ENCODE measurements around the gene LCN1.
A peak's percentile ranks its signal among the peaks of the same experiment; 100 is the strongest.

The LCN1 gene

DNA sequence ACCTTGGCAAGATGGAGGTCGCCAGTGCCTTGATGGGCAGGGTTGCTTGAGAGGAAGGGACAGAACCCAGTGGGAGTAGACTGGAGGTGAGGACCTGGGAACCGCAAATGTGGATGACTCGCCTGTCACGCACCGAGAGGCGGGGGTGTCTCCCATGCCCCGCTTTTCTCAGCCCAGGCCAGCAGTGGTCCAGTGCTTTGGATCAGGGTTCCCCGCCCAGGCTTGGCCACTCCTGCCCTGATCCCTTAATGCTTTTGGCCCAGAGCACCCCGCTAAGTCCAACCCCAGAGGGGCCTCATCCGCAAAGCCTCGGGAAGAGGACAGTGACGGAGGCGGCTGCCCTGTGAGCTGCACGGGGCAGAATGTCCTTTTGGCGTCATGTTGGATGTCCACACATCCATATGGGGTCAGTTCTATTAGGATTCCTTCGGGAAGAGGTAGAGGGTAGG lies 18.3 kb upstream of the LCN1 start:
- Histone ChIP-seq H3K4me3 (ENCODE audit: low read length, poor library complexity, severe bottlenecking) (peak overlapping the region; percentile 74), H3K36me3 (ENCODE audit: insufficient read depth, low read length) (peaks cover 24% of the 10 kb centered on the region; the same call in 1 of the 2 replicates), H3K9ac (ENCODE audit: low read depth, low read length, poor library complexity, severe bottlenecking) (no peak overlapping the region)

DNA sequence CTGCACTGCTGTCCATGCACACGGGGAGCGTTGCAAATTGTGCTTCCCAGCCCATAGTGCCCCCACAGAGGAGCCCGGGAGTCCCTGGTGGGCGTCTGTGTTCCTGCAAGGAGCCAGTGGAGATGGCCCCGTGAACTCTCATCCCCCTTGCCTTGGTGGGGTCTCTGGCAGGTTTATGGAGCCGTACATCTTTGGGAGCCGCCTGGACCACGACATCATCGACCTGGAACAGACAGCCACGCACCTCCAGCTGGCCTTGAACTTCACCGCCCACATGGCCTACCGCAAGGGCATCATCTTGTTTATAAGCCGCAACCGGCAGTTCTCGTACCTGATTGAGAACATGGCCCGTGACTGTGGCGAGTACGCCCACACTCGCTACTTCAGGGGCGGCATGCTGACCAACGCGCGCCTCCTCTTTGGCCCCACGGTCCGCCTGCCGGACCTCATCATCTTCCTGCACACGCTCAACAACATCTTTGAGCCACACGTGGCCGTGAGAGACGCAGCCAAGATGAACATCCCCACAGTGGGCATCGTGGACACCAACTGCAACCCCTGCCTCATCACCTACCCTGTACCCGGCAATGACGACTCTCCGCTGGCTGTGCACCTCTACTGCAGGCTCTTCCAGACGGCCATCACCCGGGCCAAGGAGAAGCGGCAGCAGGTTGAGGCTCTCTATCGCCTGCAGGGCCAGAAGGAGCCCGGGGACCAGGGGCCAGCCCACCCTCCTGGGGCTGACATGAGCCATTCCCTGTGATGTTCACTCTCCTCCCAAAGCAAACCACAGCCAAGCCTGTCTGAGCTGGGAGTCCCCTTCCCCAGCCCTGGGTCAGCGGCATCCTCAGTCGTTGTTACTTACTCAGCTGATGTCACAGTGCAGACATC lies 17.6 kb upstream of the LCN1 start:
- peaks cover 10% of the 10 kb centered on the region for H3K4me1 ChIP-seq (ENCODE audit: insufficient read depth, low read length, poor library complexity, severe bottlenecking)
- H3K4me3 ChIP-seq (ENCODE audit: low read length, poor library complexity, severe bottlenecking), result no peak overlapping the region
- H3K9me3 ChIP-seq (ENCODE audit: insufficient read depth, low read depth, low read length), result no peaks in the 10 kb centered on the region
- peaks cover 24% of the 10 kb centered on the region for H3K79me2 ChIP-seq (ENCODE audit: insufficient read depth, low read length)
- no peak overlapping the region for H3K9ac ChIP-seq (ENCODE audit: low read depth, low read length, poor library complexity, severe bottlenecking)
- TF ChIP-seq, protein P1, sequence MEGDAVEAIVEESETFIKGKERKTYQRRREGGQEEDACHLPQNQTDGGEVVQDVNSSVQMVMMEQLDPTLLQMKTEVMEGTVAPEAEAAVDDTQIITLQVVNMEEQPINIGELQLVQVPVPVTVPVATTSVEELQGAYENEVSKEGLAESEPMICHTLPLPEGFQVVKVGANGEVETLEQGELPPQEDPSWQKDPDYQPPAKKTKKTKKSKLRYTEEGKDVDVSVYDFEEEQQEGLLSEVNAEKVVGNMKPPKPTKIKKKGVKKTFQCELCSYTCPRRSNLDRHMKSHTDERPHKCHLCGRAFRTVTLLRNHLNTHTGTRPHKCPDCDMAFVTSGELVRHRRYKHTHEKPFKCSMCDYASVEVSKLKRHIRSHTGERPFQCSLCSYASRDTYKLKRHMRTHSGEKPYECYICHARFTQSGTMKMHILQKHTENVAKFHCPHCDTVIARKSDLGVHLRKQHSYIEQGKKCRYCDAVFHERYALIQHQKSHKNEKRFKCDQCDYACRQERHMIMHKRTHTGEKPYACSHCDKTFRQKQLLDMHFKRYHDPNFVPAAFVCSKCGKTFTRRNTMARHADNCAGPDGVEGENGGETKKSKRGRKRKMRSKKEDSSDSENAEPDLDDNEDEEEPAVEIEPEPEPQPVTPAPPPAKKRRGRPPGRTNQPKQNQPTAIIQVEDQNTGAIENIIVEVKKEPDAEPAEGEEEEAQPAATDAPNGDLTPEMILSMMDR (conservative IDR thresholded peaks at IDR 0.05; ENCODE audit: low read length), result no peak
- no peak for TF ChIP-seq EZH2phosphoT487 (IDR thresholded peaks at IDR 0.05; ENCODE audit: borderline replicate concordance)
- no peak overlapping the region for H2AFZ ChIP-seq (ENCODE audit: low read length)
- H3K4me2 ChIP-seq (ENCODE audit: low read depth, low read length, poor library complexity, severe bottlenecking), result no peak overlapping the region
- peaks cover 3% of the 10 kb centered on the region for H3K27me3 ChIP-seq (ENCODE audit: insufficient read depth, low read length, poor library complexity, severe bottlenecking)
- H3K9me2 ChIP-seq (replicated peaks; ENCODE audit: low read depth, low read length), result no peaks in the 10 kb centered on the region
- H3K36me3 ChIP-seq (ENCODE audit: insufficient read depth, low read length), result peaks cover 24% of the 10 kb centered on the region; the same call in 1 of the 2 replicates
- peaks cover 34% of the 10 kb centered on the region for H4K20me1 ChIP-seq (ENCODE audit: insufficient read depth, low read length, poor library complexity, severe bottlenecking)
- no peaks in the 10 kb centered on the region for H3F3A ChIP-seq (ENCODE audit: low read depth)

More for the DNA sequence above, 18.3 kb upstream of the LCN1 start:
- no peak overlapping the region for H2AFZ ChIP-seq (ENCODE audit: low read length)
- peaks cover 3% of the 10 kb centered on the region for H3K27me3 ChIP-seq (ENCODE audit: insufficient read depth, low read length, poor library complexity, severe bottlenecking)
- peak overlapping the region; percentile 89 for H3K4me2 ChIP-seq (ENCODE audit: low read depth, low read length, poor library complexity, severe bottlenecking)
- H3F3A ChIP-seq (ENCODE audit: low read depth), result no peaks in the 10 kb centered on the region
- TF ChIP-seq, protein P1 (conservative IDR thresholded peaks at IDR 0.05; ENCODE audit: low read length), result no peak
- TF ChIP-seq EZH2phosphoT487 (IDR thresholded peaks at IDR 0.05; ENCODE audit: borderline replicate concordance), result no peak
- H3K9me3 ChIP-seq (ENCODE audit: insufficient read depth, low read depth, low read length), result no peaks in the 10 kb centered on the region
- peaks cover 10% of the 10 kb centered on the region for H3K4me1 ChIP-seq (ENCODE audit: insufficient read depth, low read length, poor library complexity, severe bottlenecking)
- H4K20me1 ChIP-seq (ENCODE audit: insufficient read depth, low read length, poor library complexity, severe bottlenecking), result peaks cover 34% of the 10 kb centered on the region
- peaks cover 24% of the 10 kb centered on the region for H3K79me2 ChIP-seq (ENCODE audit: insufficient read depth, low read length)
- no peaks in the 10 kb centered on the region for H3K9me2 ChIP-seq (replicated peaks; ENCODE audit: low read depth, low read length)

DNA sequence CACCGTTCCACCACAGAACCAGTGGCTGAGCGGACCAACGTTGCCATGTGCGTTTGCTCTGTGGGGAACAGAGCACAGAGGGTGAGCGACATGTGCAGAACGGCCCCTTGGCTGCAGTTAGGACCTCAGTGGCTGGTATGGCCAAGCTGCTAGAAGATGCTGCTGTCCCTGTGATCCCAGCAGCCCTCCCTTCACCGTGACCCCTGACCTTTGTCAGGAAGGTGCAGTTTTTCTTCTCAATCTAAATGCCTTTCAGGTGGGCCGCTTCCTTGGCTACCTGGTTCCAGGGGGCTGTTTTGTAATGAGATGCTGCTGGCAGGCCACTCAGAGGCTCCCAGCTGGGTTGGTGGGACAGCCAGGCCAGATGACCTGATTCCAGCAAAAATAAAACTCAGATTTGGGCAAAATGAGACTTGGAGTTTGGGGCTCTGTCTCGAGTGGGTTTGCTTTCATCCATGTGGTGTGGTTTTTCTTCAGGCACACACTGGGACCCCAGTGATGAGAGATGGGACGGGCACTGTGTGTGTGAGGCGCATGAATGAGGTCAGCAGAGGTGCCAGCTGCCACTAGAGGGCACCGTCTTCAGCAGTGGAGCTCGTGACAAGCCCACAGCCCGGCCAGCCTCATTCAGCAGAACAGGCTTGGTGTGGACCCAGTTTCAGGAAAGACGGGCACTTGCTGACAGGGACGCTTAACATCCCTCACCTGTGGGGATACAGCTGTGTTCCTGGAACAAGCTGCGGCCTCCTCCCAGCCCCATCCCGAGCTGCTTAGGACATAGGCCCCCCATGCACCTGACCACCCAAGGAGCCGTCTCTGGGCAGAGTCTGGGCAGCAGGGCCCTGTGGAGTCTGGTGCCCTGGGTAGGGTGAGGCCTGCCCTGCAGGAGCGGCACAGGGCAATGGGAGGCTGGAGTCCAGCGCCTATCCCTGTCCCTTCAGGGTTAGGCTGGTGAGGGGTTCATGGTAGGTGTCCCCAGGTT lies 16.7 kb upstream of the LCN1 start:
- Histone ChIP-seq H3F3A (ENCODE audit: low read depth) (no peaks in the 10 kb centered on the region), H3K9ac (ENCODE audit: low read depth, low read length, poor library complexity, severe bottlenecking) (no peak overlapping the region)
- no peak for TF ChIP-seq EZH2phosphoT487 (IDR thresholded peaks at IDR 0.05; ENCODE audit: borderline replicate concordance)
- TF ChIP-seq, protein P1 (conservative IDR thresholded peaks at IDR 0.05; ENCODE audit: low read length), result peak; percentile 78

More for the DNA sequence above, 16.7 kb upstream of the LCN1 start:
- Histone ChIP-seq H3K27me3 (ENCODE audit: insufficient read depth, low read length, poor library complexity, severe bottlenecking) (peaks cover 3% of the 10 kb centered on the region), H4K20me1 (ENCODE audit: insufficient read depth, low read length, poor library complexity, severe bottlenecking) (peaks cover 34% of the 10 kb centered on the region), H3K4me3 (ENCODE audit: low read length, poor library complexity, severe bottlenecking) (no peak overlapping the region), H3K79me2 (ENCODE audit: insufficient read depth, low read length) (peaks cover 24% of the 10 kb centered on the region), H3K4me2 (ENCODE audit: low read depth, low read length, poor library complexity, severe bottlenecking) (no peak overlapping the region), H2AFZ (ENCODE audit: low read length) (no peak overlapping the region), H3K4me1 (ENCODE audit: insufficient read depth, low read length, poor library complexity, severe bottlenecking) (peaks cover 10% of the 10 kb centered on the region), H3K9me3 (ENCODE audit: insufficient read depth, low read depth, low read length) (no peaks in the 10 kb centered on the region), H3K9me2 (replicated peaks; ENCODE audit: low read depth, low read length) (no peaks in the 10 kb centered on the region), H3K36me3 (ENCODE audit: insufficient read depth, low read length) (peaks cover 24% of the 10 kb centered on the region; the same call in 1 of the 2 replicates)
